HL-60 (cell line): ENCODE measurements around the gene CD226.

Experiments used
- DNase-seq, 2 experiments: peaks; one replicate each; pipeline ENCODE4 v3.0.0-alpha.2; 2010 to 2020; ENCODE audit warnings: low read depth in 1 of 2, low spot score in 1 of 2
- H3K27ac ChIP-seq: fragments of 250-450 bp; sonication (Bioruptor Pico); replicated peaks from 2 replicates; pipeline ENCODE4 v1.5.1; 2020; ENCODE audit warnings: mild to moderate bottlenecking, moderate library complexity
- H3K27me3 ChIP-seq: fragments of 250-450 bp; sonication (Bioruptor Pico); 2 replicates; pipeline ENCODE4 v1.5.1; 2021; ENCODE audit warnings: mild to moderate bottlenecking, moderate library complexity; ENCODE audit not compliant: insufficient read depth, poor library complexity, severe bottlenecking
- H3K4me3 ChIP-seq: replicated peaks from 2 replicates; pipeline ENCODE4 v1.5.1; 2011; ENCODE audit warnings: mild to moderate bottlenecking, control low read depth, low read length; ENCODE audit not compliant: insufficient read depth
- GABPA ChIP-seq: IDR thresholded peaks from 2 replicates; pipeline ENCODE4 v1.6.1; 2012; ENCODE audit warnings: low read depth
- POLR2AphosphoS5 ChIP-seq: IDR thresholded peaks from 2 replicates; pipeline ENCODE4 v1.6.1; 2012; ENCODE audit warnings: low read depth
- SPI1 ChIP-seq: IDR thresholded peaks from 2 replicates; pipeline ENCODE4 v1.6.1; 2012; ENCODE audit warnings: low read depth, mild to moderate bottlenecking, borderline replicate concordance
- TF ChIP-seq, protein P1 (sequence below): IDR thresholded peaks from 2 replicates; pipeline ENCODE4 v1.6.1; 2012; ENCODE audit warnings: low read depth; ENCODE audit not compliant: insufficient replicate concordance
- TF ChIP-seq, protein P2 (sequence below): IDR thresholded peaks from one replicate; pipeline ENCODE4 v1.5.1; 2011; ENCODE audit warnings: low read length, control low read depth, inconsistent platforms; ENCODE audit not compliant: insufficient read depth

Gene CD226

GRCh38 chr18:69956057-69956456 is 8.4 kb upstream of the CD226 start:
- DNase-seq: no peak

DNA sequence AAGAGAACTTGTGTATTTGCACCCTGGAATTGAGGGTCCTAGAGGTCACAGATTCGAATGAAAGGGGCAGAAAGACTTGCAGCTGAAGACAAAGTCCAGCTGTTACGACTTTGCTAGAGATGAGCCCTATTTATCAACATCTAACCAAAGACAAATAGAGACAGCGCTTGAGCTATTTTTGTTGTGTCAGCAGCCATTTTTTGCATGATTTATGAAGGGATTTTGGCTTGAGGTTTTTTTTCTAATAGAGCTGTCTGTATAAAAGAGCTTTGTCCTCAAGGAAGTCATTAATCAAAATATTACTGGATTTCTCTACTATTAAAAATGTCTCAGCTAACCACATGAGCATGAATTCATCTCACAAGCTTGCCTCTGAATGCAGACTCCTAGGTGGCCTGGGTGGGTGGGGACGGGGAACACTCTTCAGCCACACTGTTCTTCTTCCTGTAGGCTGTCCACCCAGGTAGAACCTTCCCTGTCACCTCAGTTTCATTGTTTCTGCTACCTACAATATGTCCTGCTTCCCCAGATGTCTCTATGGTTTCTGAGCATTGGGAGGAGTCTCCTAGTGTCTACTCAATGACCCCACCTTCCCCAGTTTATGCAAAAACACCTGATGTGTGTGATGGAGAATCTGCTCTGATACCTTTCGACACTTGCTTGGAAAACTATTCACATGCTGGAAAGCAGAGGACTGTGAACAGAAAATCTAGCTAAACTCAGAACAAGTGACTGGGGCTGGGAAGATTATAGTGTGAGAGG is 7.2 kb upstream of the CD226 start:
- TF ChIP-seq POLR2AphosphoS5: no peak
- TF ChIP-seq, protein P1, sequence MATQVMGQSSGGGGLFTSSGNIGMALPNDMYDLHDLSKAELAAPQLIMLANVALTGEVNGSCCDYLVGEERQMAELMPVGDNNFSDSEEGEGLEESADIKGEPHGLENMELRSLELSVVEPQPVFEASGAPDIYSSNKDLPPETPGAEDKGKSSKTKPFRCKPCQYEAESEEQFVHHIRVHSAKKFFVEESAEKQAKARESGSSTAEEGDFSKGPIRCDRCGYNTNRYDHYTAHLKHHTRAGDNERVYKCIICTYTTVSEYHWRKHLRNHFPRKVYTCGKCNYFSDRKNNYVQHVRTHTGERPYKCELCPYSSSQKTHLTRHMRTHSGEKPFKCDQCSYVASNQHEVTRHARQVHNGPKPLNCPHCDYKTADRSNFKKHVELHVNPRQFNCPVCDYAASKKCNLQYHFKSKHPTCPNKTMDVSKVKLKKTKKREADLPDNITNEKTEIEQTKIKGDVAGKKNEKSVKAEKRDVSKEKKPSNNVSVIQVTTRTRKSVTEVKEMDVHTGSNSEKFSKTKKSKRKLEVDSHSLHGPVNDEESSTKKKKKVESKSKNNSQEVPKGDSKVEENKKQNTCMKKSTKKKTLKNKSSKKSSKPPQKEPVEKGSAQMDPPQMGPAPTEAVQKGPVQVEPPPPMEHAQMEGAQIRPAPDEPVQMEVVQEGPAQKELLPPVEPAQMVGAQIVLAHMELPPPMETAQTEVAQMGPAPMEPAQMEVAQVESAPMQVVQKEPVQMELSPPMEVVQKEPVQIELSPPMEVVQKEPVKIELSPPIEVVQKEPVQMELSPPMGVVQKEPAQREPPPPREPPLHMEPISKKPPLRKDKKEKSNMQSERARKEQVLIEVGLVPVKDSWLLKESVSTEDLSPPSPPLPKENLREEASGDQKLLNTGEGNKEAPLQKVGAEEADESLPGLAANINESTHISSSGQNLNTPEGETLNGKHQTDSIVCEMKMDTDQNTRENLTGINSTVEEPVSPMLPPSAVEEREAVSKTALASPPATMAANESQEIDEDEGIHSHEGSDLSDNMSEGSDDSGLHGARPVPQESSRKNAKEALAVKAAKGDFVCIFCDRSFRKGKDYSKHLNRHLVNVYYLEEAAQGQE: no peak
- TF ChIP-seq SPI1: no peak
- TF ChIP-seq, protein P2, sequence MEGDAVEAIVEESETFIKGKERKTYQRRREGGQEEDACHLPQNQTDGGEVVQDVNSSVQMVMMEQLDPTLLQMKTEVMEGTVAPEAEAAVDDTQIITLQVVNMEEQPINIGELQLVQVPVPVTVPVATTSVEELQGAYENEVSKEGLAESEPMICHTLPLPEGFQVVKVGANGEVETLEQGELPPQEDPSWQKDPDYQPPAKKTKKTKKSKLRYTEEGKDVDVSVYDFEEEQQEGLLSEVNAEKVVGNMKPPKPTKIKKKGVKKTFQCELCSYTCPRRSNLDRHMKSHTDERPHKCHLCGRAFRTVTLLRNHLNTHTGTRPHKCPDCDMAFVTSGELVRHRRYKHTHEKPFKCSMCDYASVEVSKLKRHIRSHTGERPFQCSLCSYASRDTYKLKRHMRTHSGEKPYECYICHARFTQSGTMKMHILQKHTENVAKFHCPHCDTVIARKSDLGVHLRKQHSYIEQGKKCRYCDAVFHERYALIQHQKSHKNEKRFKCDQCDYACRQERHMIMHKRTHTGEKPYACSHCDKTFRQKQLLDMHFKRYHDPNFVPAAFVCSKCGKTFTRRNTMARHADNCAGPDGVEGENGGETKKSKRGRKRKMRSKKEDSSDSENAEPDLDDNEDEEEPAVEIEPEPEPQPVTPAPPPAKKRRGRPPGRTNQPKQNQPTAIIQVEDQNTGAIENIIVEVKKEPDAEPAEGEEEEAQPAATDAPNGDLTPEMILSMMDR: no peak
- TF ChIP-seq GABPA: no peak
- DNase-seq: no peak
- H3K4me3 ChIP-seq: no peak overlapping the region
- no peak overlapping the region for H3K27ac ChIP-seq
- H3K27me3 ChIP-seq: no peaks in the 10 kb centered on the region

More at GRCh38 chr18:69956057-69956456, 8.4 kb upstream of the CD226 start:
- TF ChIP-seq SPI1 (no peak), POLR2AphosphoS5 (no peak), GABPA (no peak)
- TF ChIP-seq, protein P2: no peak
- TF ChIP-seq, protein P1: no peak
- no peak overlapping the region for H3K4me3 ChIP-seq
- no peaks in the 10 kb centered on the region for H3K27me3 ChIP-seq
- H3K27ac ChIP-seq: no peak overlapping the region

- Histone ChIP-seq H3K27ac (no peak overlapping the region), H3K27me3 (no peaks in the 10 kb centered on the region), H3K4me3 (no peak overlapping the region)
- DNase-seq: no peak
- TF ChIP-seq POLR2AphosphoS5 (no peak), GABPA (no peak), SPI1 (no peak)
- TF ChIP-seq, protein P2: no peak
- TF ChIP-seq, protein P1: no peak
These were observed 5.5 kb upstream of the CD226 start for GRCh38 chr18:69953191-69953590.
